Kidney (tissue), 14 donors: ENCODE data around the gene EXOC3. TPM values are rescaled to one million over a fixed set of nuclear protein-coding genes. Genes with fewer than 3 reads are reported as not detected.
"Not testable (repeated sequence)": the region's sequence is repeated elsewhere in the genome, so short reads cannot be mapped to it uniquely, and the experiment has no call there.

ENCODE experiments used
- DNase-seq, 5 donors: peaks; one replicate each; pipeline ENCODE4 v3.0.0-alpha.2; 2013 to 2020
- FAIRE-seq: peaks from 2 replicates; lab custom pipeline; 2012; peaks lifted over from hg19 to GRCh38; lab: Jason Lieb, UNC
- H3K27ac ChIP-seq, 2 donors: one replicate each; pipeline ENCODE4 v1.7.0; 2013; ENCODE audit warnings: low read depth in 2 of 2, low read length in 2 of 2, inconsistent platforms in 1 of 2
- H3K27me3 ChIP-seq: one replicate; pipeline ENCODE4 v1.7.1; 2013; ENCODE audit warnings: low read length, inconsistent platforms; ENCODE audit not compliant: control insufficient read depth, insufficient read depth
- H3K36me3 ChIP-seq, 3 donors: one replicate each; pipeline versions ENCODE4 v1.7.0 to v1.7.1; 2013; ENCODE audit warnings: low read length in 3 of 3, control low read depth in 1 of 3, inconsistent platforms in 1 of 3; ENCODE audit not compliant: insufficient read depth in 3 of 3, control insufficient read depth in 2 of 3
- H3K4me1 ChIP-seq, 3 donors: one replicate each; pipeline versions ENCODE4 v1.7.0 to v1.7.1; 2013; ENCODE audit warnings: low read length in 3 of 3, inconsistent platforms in 1 of 3, low read depth in 1 of 3; ENCODE audit not compliant: control insufficient read depth in 2 of 3, insufficient read depth in 2 of 3
- H3K4me3 ChIP-seq, 3 donors: one replicate each; pipeline versions ENCODE4 v1.7.0 to v1.8.1; 2013; ENCODE audit warnings: low read length in 3 of 3, control low read depth in 1 of 3, inconsistent platforms in 1 of 3
- H3K9ac ChIP-seq, 3 donors: one replicate each; pipeline versions ENCODE4 v1.7.0 to v1.7.1; 2013; ENCODE audit warnings: low read length in 3 of 3, control low read depth in 1 of 3, inconsistent platforms in 1 of 3
- H3K9me3 ChIP-seq, 3 donors: one replicate each; pipeline versions ENCODE4 v1.7.0 to v1.7.1; 2013; ENCODE audit warnings: low read length in 3 of 3, control low read depth in 1 of 3, inconsistent platforms in 1 of 3; ENCODE audit not compliant: control insufficient read depth in 2 of 3, insufficient read depth in 1 of 3
- CTCF ChIP-seq: IDR thresholded peaks from 3 replicates; pipeline ENCODE4 v1.5.1; 2012; ENCODE audit warnings: mild to moderate bottlenecking, moderate library complexity, borderline replicate concordance; ENCODE audit not compliant: insufficient read depth; ENCODE audit errors: extremely low read depth
- intact Hi-C: fragments of 100-400 bp; cut with DNase I; formaldehyde crosslinking; loops from one replicate; pipeline ENCODE4 v1.11.1; 2022
- polyA plus RNA-seq: library from polyadenylated mRNA; stranded (reverse); fragments of 350-450 nt; fragmentation: Illumina TruSeq; extraction: RNeasy Lipid Tissue Mini Kit (QIAGEN cat#74804); gene quantifications from one replicate; pipeline ENCODE4 v1.2.3, GENCODE V29; 2014; ENCODE audit warnings: low read depth, low replicate concordance; ENCODE audit not compliant: insufficient read depth
- total RNA-seq: library from RNA; stranded (reverse); fragmentation: NEBNext Ultra II Directional; extraction: Animal tissue kit (Norgen Biotek cat#: 25700); gene quantifications from one replicate; pipeline ENCODE4 v1.2.1, GENCODE V29; 2021
- donor health status: control.
- donor health status: control.
- donor health status: control.
- donor health status: control.
- donor health status: control.
- donor health status: DM: yes; HTN: yes; CAD: no.
- donor health status: Normal renal cell carcinoma (clear cell type).

Gene EXOC3
- total and polyA plus RNA-seq, 2 donors from 2014 or later, result 40.5 to 71.5 TPM

GRCh38 chr5:485946-486491, 43.0 kb downstream of the EXOC3 start:
- H3K4me1 ChIP-seq, result no peaks in the 10 kb centered on the region
- H3K9ac ChIP-seq, result no peak overlapping the region
- no peaks in the 10 kb centered on the region for H3K9me3 ChIP-seq
- FAIRE-seq (no peak), DNase-seq (no peak)
- no peak overlapping the region for H3K4me3 ChIP-seq
- H3K27ac ChIP-seq, result no peak overlapping the region
- intact Hi-C loops, result no loop called here
- H3K36me3 ChIP-seq, result peaks cover 0 to 7% (median 0%) of the 10 kb centered on the region in 3 donors
- TF ChIP-seq CTCF, result no peak
- H3K27me3 ChIP-seq, result no peaks in the 10 kb centered on the region

- intact Hi-C loops, H3K4me3 ChIP-seq, H3K9me3 ChIP-seq, DNase-seq, H3K9ac ChIP-seq, H3K27me3 ChIP-seq, H3K27ac ChIP-seq, FAIRE-seq, H3K36me3 ChIP-seq, H3K4me1 ChIP-seq: not testable (repeated sequence)
Measured at GRCh38 chr5:486597-486996, 43.6 kb downstream of the EXOC3 start.

- Histone ChIP-seq H3K27me3 (no peaks in the 10 kb centered on the region), H3K9me3 (no peaks in the 10 kb centered on the region), H3K36me3 (peaks cover 0 to 7% (median 0%) of the 10 kb centered on the region in 3 donors), H3K9ac (no peak overlapping the region), H3K4me1 (no peaks in the 10 kb centered on the region), H3K4me3 (no peak overlapping the region), H3K27ac (no peak overlapping the region)
- FAIRE-seq (no peak), DNase-seq (no peak)
- no peak for TF ChIP-seq CTCF
- intact Hi-C loops, result no loop called here
Measured at GRCh38 chr5:488241-488640, 45.3 kb downstream of the EXOC3 start.

- no peak overlapping the region for H3K4me3 ChIP-seq
- intact Hi-C loops, result no loop called here
- H3K36me3 ChIP-seq, result peaks cover 0 to 7% (median 0%) of the 10 kb centered on the region in 3 donors
- H3K27me3 ChIP-seq, result no peaks in the 10 kb centered on the region
- DNase-seq (peak in 1 of 5 donors; percentile 50), FAIRE-seq (no peak)
- H3K4me1 ChIP-seq, result no peaks in the 10 kb centered on the region
- TF ChIP-seq CTCF, result no peak
- no peak overlapping the region for H3K27ac ChIP-seq
- H3K9ac ChIP-seq, result no peak overlapping the region
- no peaks in the 10 kb centered on the region for H3K9me3 ChIP-seq
Measured at GRCh38 chr5:488744-489688, 46.0 kb downstream of the EXOC3 start.
